Muscle layer of duodenum (tissue), 2 donors: Measurements from ENCODE around the gene CTIF.
"Not testable (repeated sequence)": the region's sequence is repeated elsewhere in the genome, so short reads cannot be mapped to it uniquely, and the experiment has no call there.

Experiments used
- H3K27ac ChIP-seq: one replicate; pipeline ENCODE4 v1.7.0; 2013; ENCODE audit warnings: mild to moderate bottlenecking, low read length
- H3K27me3 ChIP-seq: one replicate; pipeline ENCODE4 v1.7.0; 2013; ENCODE audit warnings: low read depth, mild to moderate bottlenecking, control low read depth, low read length
- H3K36me3 ChIP-seq, 2 donors: one replicate each; pipeline ENCODE4 v1.7.0; 2013; ENCODE audit warnings: low read length in 2 of 2, control low read depth in 1 of 2, mild to moderate bottlenecking in 1 of 2; ENCODE audit not compliant: insufficient read depth in 2 of 2, control insufficient read depth in 1 of 2
- H3K4me1 ChIP-seq, 2 donors: one replicate each; pipeline ENCODE4 v1.7.0; 2013; ENCODE audit warnings: low read length in 2 of 2, mild to moderate bottlenecking in 2 of 2, control low read depth in 1 of 2, moderate library complexity in 1 of 2; ENCODE audit not compliant: insufficient read depth in 2 of 2, control insufficient read depth in 1 of 2
- H3K4me3 ChIP-seq, 2 donors: one replicate each; pipeline ENCODE4 v1.7.0; 2013; ENCODE audit warnings: low read length in 2 of 2, low read depth in 1 of 2, mild to moderate bottlenecking in 1 of 2
- H3K9me3 ChIP-seq, 2 donors: one replicate each; pipeline ENCODE4 v1.7.0; 2013; ENCODE audit warnings: low read length in 2 of 2, control low read depth in 1 of 2, mild to moderate bottlenecking in 1 of 2; ENCODE audit not compliant: control insufficient read depth in 1 of 2
- donor health status: healthy.

CTIF gene

GRCh38 chr18:48638896-48639771, 100.3 kb downstream of the CTIF start:
- no peaks in the 10 kb centered on the region for H3K9me3 ChIP-seq
- H3K27ac ChIP-seq: no peak overlapping the region
- H3K27me3 ChIP-seq: no peaks in the 10 kb centered on the region
- no peaks in the 10 kb centered on the region for H3K4me1 ChIP-seq
- H3K36me3 ChIP-seq: peaks cover 0 to 13% of the 10 kb centered on the region in 2 donors
- no peak overlapping the region for H3K4me3 ChIP-seq

- H3K27me3 ChIP-seq: no peaks in the 10 kb centered on the region
- no peak overlapping the region for H3K4me3 ChIP-seq
- no peaks in the 10 kb centered on the region for H3K9me3 ChIP-seq
- H3K36me3 ChIP-seq: peaks cover 0 to 13% of the 10 kb centered on the region in 2 donors
- H3K27ac ChIP-seq: no peak overlapping the region
- no peaks in the 10 kb centered on the region for H3K4me1 ChIP-seq
These were observed 101.1 kb downstream of the CTIF start for GRCh38 chr18:48639772-48640432.

GRCh38 chr18:48640566-48641270, 101.9 kb downstream of the CTIF start:
- H3K4me3 ChIP-seq: no peak overlapping the region
- no peaks in the 10 kb centered on the region for H3K4me1 ChIP-seq
- no peaks in the 10 kb centered on the region for H3K9me3 ChIP-seq
- peaks cover 0 to 13% of the 10 kb centered on the region in 2 donors for H3K36me3 ChIP-seq
- H3K27ac ChIP-seq: no peak overlapping the region
- H3K27me3 ChIP-seq: no peaks in the 10 kb centered on the region

GRCh38 chr18:48641981-48642380, 103.2 kb downstream of the CTIF start:
- peaks cover 0 to 12% of the 10 kb centered on the region in 2 donors for H3K36me3 ChIP-seq
- H3K4me1 ChIP-seq: no peaks in the 10 kb centered on the region
- no peaks in the 10 kb centered on the region for H3K9me3 ChIP-seq
- no peak overlapping the region for H3K27ac ChIP-seq
- H3K4me3 ChIP-seq: no peak overlapping the region
- H3K27me3 ChIP-seq: no peaks in the 10 kb centered on the region

- H3K4me1 ChIP-seq: no peaks in the 10 kb centered on the region
- no peak overlapping the region for H3K27ac ChIP-seq
- H3K4me3 ChIP-seq: no peak overlapping the region
- H3K9me3 ChIP-seq: no peaks in the 10 kb centered on the region
- no peaks in the 10 kb centered on the region for H3K27me3 ChIP-seq
- peaks cover 0 to 7% of the 10 kb centered on the region in 2 donors for H3K36me3 ChIP-seq
These were observed 103.7 kb downstream of the CTIF start for GRCh38 chr18:48642503-48642902.

GRCh38 chr18:48643262-48643661, 104.4 kb downstream of the CTIF start:
- H3K4me1 ChIP-seq: no peaks in the 10 kb centered on the region

GRCh38 chr18:48644029-48644428, 105.2 kb downstream of the CTIF start:
- no peaks in the 10 kb centered on the region for H3K4me1 ChIP-seq
- no peak overlapping the region for H3K27ac ChIP-seq
- no peaks in the 10 kb centered on the region for H3K9me3 ChIP-seq
- H3K36me3 ChIP-seq: no peaks in the 10 kb centered on the region
- no peaks in the 10 kb centered on the region for H3K27me3 ChIP-seq
- H3K4me3 ChIP-seq: no peak overlapping the region

More at GRCh38 chr18:48643262-48643661, 104.4 kb downstream of the CTIF start:
- H3K27ac ChIP-seq: no peak overlapping the region
- H3K36me3 ChIP-seq: no peaks in the 10 kb centered on the region
- H3K9me3 ChIP-seq: no peaks in the 10 kb centered on the region
- H3K27me3 ChIP-seq: no peaks in the 10 kb centered on the region
- H3K4me3 ChIP-seq: no peak overlapping the region

- Histone ChIP-seq H3K4me1 (no peaks in the 10 kb centered on the region), H3K27ac (no peak overlapping the region), H3K4me3 (no peak overlapping the region), H3K36me3 (no peaks in the 10 kb centered on the region), H3K27me3 (no peaks in the 10 kb centered on the region), H3K9me3 (no peaks in the 10 kb centered on the region)
These were observed 106.7 kb downstream of the CTIF start for GRCh38 chr18:48645427-48646002.

GRCh38 chr18:48646976-48647375, 108.1 kb downstream of the CTIF start:
- Histone ChIP-seq H3K4me3 (no peak overlapping the region), H3K4me1 (no peaks in the 10 kb centered on the region), H3K9me3 (no peaks in the 10 kb centered on the region), H3K27ac (no peak overlapping the region), H3K27me3 (no peaks in the 10 kb centered on the region), H3K36me3 (no peaks in the 10 kb centered on the region)

GRCh38 chr18:48649231-48649630, 110.4 kb downstream of the CTIF start:
- H3K27me3 ChIP-seq: no peaks in the 10 kb centered on the region

GRCh38 chr18:48654591-48654990, 115.8 kb downstream of the CTIF start:
- not testable (repeated sequence) for H3K4me1 ChIP-seq, H3K9me3 ChIP-seq, H3K4me3 ChIP-seq, H3K36me3 ChIP-seq, H3K27me3 ChIP-seq, H3K27ac ChIP-seq

More at GRCh38 chr18:48649231-48649630, 110.4 kb downstream of the CTIF start:
- H3K9me3 ChIP-seq: no peaks in the 10 kb centered on the region
- no peak overlapping the region for H3K4me3 ChIP-seq
- no peak overlapping the region for H3K27ac ChIP-seq
- H3K4me1 ChIP-seq: no peaks in the 10 kb centered on the region
- no peaks in the 10 kb centered on the region for H3K36me3 ChIP-seq
